ENCODE measurements around the gene ARHGEF40.

The ARHGEF40 gene

DNA sequence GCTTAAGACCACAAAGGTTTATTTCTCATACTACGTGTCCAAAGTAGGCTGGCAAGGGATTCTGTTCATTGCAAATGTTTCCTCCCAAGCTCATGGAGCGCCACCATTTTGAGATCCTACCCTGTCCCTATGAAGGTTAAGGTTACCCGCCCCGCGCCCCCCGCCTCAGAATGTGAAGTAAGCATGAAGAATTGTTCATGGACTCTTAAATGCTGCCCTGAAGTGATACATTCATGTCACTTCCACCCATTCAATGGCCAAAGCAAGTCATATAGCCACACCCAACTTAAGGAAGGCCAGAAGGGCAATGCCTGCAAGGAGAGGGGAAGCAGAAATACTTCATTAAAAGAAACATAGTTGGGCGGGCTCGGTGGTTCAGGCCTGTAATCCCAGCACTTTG lies 35.0 kb downstream of the ARHGEF40 start:
- H2BK120ac ChIP-seq (ENCODE audit: low read depth, low read length) = no peak overlapping the region
- H3K79me1 ChIP-seq (ENCODE audit: low read length) = no peaks in the 10 kb centered on the region
- no peak overlapping the region for H4K5ac ChIP-seq (ENCODE audit: low read length)
- no peak overlapping the region for H3K27ac ChIP-seq (ENCODE audit: low read depth, low read length)
- no peak overlapping the region for H2BK15ac ChIP-seq (replicated peaks; ENCODE audit: low read depth)
- no peaks in the 10 kb centered on the region for H3K79me2 ChIP-seq (ENCODE audit: control insufficient read depth, insufficient read depth, low read length)
- no peak overlapping the region for H3K4ac ChIP-seq (ENCODE audit: low read depth, low read length)
- H3K18ac ChIP-seq (ENCODE audit: low read length) = no peak overlapping the region
- H2BK5ac ChIP-seq (ENCODE audit: low read length) = no peak overlapping the region
- H3K23ac ChIP-seq (ENCODE audit: low read length) = no peak overlapping the region
- no peak overlapping the region for H2AK5ac ChIP-seq (ENCODE audit: low read length)
- no peak overlapping the region for H3K4me3 ChIP-seq (ENCODE audit: low read length)
- no CpG with 5 or more reads among the region's 8 CpGs for WGBS (ENCODE audit: extremely low coverage, insufficient coverage, low lambda C conversion rate)
- DNase-seq = no peak
- no peak overlapping the region for H4K8ac ChIP-seq (ENCODE audit: low read depth, low read length)
- H3K9ac ChIP-seq (ENCODE audit: low read length) = peak overlapping the region; percentile 98
- H3K36me3 ChIP-seq (ENCODE audit: control insufficient read depth, insufficient read depth, low read length) = no peaks in the 10 kb centered on the region
- no peaks in the 10 kb centered on the region for H3K27me3 ChIP-seq (ENCODE audit: insufficient read depth, low read length, poor library complexity)
- H3K4me1 ChIP-seq (ENCODE audit: control insufficient read depth, low read depth, low read length) = peaks cover 10% of the 10 kb centered on the region
- H3K56ac ChIP-seq (ENCODE audit: low read length) = peak overlapping the region; percentile 98
- no peak overlapping the region for H3K4me2 ChIP-seq (ENCODE audit: low read length)

DNA sequence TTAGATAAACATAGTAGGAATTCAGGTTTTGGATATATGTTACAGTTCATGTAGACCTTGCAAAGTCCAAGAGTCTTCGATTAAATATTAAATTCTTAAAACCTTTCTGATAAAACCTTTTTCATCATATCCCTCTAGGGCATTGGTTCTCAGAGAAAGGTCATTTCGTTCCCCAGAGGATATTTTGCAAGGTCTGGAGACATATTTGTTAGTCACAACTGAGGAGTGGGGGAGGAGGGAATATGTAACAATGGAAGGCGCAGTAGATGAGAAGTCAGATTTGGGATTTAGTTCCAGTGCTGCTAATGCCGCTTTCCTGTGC lies 36.0 kb downstream of the ARHGEF40 start:
- no peak for DNase-seq
- no peaks in the 10 kb centered on the region for H3K79me1 ChIP-seq (ENCODE audit: low read length)
- H3K4me2 ChIP-seq (ENCODE audit: low read length) = no peak overlapping the region
- peak overlapping the region; percentile 41 for H3K9ac ChIP-seq (ENCODE audit: low read length)
- H3K18ac ChIP-seq (ENCODE audit: low read length) = no peak overlapping the region
- H3K4me1 ChIP-seq (ENCODE audit: control insufficient read depth, low read depth, low read length) = peaks cover 10% of the 10 kb centered on the region
- H3K27ac ChIP-seq (ENCODE audit: low read depth, low read length) = no peak overlapping the region
- no CpG with 5 or more reads among the region's 4 CpGs for WGBS (ENCODE audit: extremely low coverage, insufficient coverage, low lambda C conversion rate)
- no peak overlapping the region for H4K8ac ChIP-seq (ENCODE audit: low read depth, low read length)
- no peak overlapping the region for H4K5ac ChIP-seq (ENCODE audit: low read length)
- H3K27me3 ChIP-seq (ENCODE audit: insufficient read depth, low read length, poor library complexity) = no peaks in the 10 kb centered on the region
- peak overlapping the region; percentile 75 for H3K56ac ChIP-seq (ENCODE audit: low read length)
- H3K79me2 ChIP-seq (ENCODE audit: control insufficient read depth, insufficient read depth, low read length) = no peaks in the 10 kb centered on the region
- H3K4ac ChIP-seq (ENCODE audit: low read depth, low read length) = no peak overlapping the region
- H3K36me3 ChIP-seq (ENCODE audit: control insufficient read depth, insufficient read depth, low read length) = no peaks in the 10 kb centered on the region
- peak overlapping the region; percentile 15 for H2BK5ac ChIP-seq (ENCODE audit: low read length)
- H2BK120ac ChIP-seq (ENCODE audit: low read depth, low read length) = no peak overlapping the region
- H3K4me3 ChIP-seq (ENCODE audit: low read length) = no peak overlapping the region
- H3K23ac ChIP-seq (ENCODE audit: low read length) = no peak overlapping the region
- H2BK15ac ChIP-seq (replicated peaks; ENCODE audit: low read depth) = no peak overlapping the region
- no peak overlapping the region for H2AK5ac ChIP-seq (ENCODE audit: low read length)

DNA sequence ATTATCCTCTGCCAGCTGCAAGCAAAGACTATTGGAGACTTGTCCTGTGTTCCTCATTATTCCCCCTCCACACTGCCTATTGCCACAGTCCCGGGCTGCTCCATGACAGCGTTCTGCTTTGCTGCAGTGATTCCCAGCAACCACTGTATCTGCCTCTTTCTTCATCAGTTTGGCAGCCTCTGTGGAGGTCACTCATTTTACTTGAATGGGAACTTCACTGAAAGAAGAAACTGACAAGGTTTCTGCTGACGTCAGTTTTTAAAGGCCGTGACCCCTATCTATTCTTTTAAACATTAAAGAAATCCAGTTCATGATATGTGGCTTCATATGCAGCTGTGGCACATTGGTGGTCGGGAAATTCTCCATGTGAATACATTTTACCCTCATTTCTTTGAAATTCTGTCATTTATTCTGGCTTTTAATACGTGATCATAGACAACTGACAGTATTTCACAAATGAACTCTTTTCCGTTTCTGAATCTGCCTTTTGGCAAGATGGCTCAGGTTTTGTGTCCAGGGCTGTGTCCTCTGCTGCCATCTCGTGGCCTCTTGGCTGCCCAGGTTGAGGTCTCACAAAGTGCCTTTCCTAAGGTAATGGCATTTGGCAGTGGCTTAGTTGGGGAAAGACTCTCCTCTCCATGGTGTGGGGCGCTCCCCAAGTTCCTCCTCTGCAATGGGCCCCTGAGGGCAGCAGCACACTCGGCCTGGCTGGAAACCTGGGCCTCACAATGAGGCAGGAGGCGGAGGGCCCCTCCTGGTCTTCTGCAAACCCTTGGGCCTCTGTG lies 36.6 kb downstream of the ARHGEF40 start:
- Histone ChIP-seq H4K8ac (ENCODE audit: low read depth, low read length) (no peak overlapping the region), H3K18ac (ENCODE audit: low read length) (no peak overlapping the region), H3K27ac (ENCODE audit: low read depth, low read length) (no peak overlapping the region), H3K4me3 (ENCODE audit: low read length) (no peak overlapping the region), H3K4ac (ENCODE audit: low read depth, low read length) (no peak overlapping the region), H3K27me3 (ENCODE audit: insufficient read depth, low read length, poor library complexity) (no peaks in the 10 kb centered on the region), H3K23ac (ENCODE audit: low read length) (no peak overlapping the region), H3K9ac (ENCODE audit: low read length) (peak overlapping the region; percentile 41), H3K79me1 (ENCODE audit: low read length) (no peaks in the 10 kb centered on the region), H3K4me2 (ENCODE audit: low read length) (no peak overlapping the region), H2BK5ac (ENCODE audit: low read length) (peak overlapping the region; percentile 15), H3K56ac (ENCODE audit: low read length) (peak overlapping the region; percentile 75), H2AK5ac (ENCODE audit: low read length) (no peak overlapping the region), H2BK15ac (replicated peaks; ENCODE audit: low read depth) (no peak overlapping the region), H4K5ac (ENCODE audit: low read length) (no peak overlapping the region), H3K4me1 (ENCODE audit: control insufficient read depth, low read depth, low read length) (peaks cover 10% of the 10 kb centered on the region), H3K36me3 (ENCODE audit: control insufficient read depth, insufficient read depth, low read length) (no peaks in the 10 kb centered on the region), H3K79me2 (ENCODE audit: control insufficient read depth, insufficient read depth, low read length) (no peaks in the 10 kb centered on the region), H2BK120ac (ENCODE audit: low read depth, low read length) (no peak overlapping the region)
- no CpG with 5 or more reads among the region's 11 CpGs for WGBS (ENCODE audit: extremely low coverage, insufficient coverage, low lambda C conversion rate)
- DNase-seq = peak; percentile 89

DNA sequence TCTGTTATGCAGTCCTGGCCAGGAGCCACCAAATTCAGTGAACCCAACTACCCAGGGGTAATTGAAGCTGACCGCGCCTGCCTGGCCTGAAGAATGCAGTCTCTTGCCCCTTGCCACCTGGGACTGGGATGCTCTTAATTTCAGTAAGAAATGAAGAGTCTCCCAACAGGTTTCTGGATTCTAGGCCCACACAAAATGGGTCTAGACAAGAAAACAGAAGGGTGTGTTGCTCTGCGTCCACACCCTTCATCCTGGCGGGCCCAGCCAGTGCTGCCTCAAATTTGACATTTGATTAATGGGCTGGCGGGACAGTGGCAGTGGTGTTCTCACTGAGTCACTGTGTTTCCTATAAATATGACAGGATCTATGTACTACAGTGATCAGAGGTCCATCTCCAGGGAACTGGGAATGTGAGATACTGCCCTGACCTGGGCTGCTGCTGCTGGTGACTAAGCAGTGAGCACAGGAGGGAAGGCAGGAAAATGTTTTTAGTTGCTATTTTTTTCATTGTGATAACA lies 37.2 kb downstream of the ARHGEF40 start:
- no peak overlapping the region for H3K4me3 ChIP-seq (ENCODE audit: low read length)
- H3K36me3 ChIP-seq (ENCODE audit: control insufficient read depth, insufficient read depth, low read length) = no peaks in the 10 kb centered on the region
- no peak overlapping the region for H2BK5ac ChIP-seq (ENCODE audit: low read length)
- no peak overlapping the region for H3K27ac ChIP-seq (ENCODE audit: low read depth, low read length)
- peaks cover 10% of the 10 kb centered on the region for H3K4me1 ChIP-seq (ENCODE audit: control insufficient read depth, low read depth, low read length)
- peak overlapping the region; percentile 66 for H3K56ac ChIP-seq (ENCODE audit: low read length)
- no peak overlapping the region for H4K5ac ChIP-seq (ENCODE audit: low read length)
- no peak overlapping the region for H4K8ac ChIP-seq (ENCODE audit: low read depth, low read length)
- H2BK120ac ChIP-seq (ENCODE audit: low read depth, low read length) = no peak overlapping the region
- H2AK5ac ChIP-seq (ENCODE audit: low read length) = no peak overlapping the region
- no peaks in the 10 kb centered on the region for H3K79me2 ChIP-seq (ENCODE audit: control insufficient read depth, insufficient read depth, low read length)
- H3K18ac ChIP-seq (ENCODE audit: low read length) = no peak overlapping the region
- no peak for DNase-seq
- H3K4me2 ChIP-seq (ENCODE audit: low read length) = no peak overlapping the region
- no peak overlapping the region for H3K23ac ChIP-seq (ENCODE audit: low read length)
- no peak overlapping the region for H2BK15ac ChIP-seq (replicated peaks; ENCODE audit: low read depth)
- peak overlapping the region; percentile 22 for H3K9ac ChIP-seq (ENCODE audit: low read length)
- H3K27me3 ChIP-seq (ENCODE audit: insufficient read depth, low read length, poor library complexity) = no peaks in the 10 kb centered on the region
- no peak overlapping the region for H3K4ac ChIP-seq (ENCODE audit: low read depth, low read length)
- WGBS (ENCODE audit: extremely low coverage, insufficient coverage, low lambda C conversion rate) = no CpG with 5 or more reads among the region's 5 CpGs
- H3K79me1 ChIP-seq (ENCODE audit: low read length) = no peaks in the 10 kb centered on the region

DNA sequence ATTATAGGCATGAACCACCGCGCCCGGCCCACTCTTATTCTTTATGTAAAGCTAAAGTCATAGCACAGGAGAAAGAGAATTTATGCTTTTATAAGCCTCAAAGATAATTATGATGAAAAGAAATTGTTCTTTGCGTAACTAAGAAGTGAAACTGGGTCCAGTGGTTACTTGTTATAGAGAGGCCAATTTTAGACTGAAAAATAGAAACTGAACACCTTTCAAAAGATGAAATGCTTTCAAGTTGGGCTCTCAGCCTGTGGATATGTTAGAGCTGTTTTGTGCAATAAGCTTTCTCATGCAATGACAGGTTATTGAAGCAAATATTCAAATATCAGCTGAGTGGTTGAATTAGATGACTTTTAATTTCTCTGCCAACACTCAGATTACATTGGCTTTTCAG lies 38.7 kb downstream of the ARHGEF40 start:
- H4K5ac ChIP-seq (ENCODE audit: low read length) = no peak overlapping the region
- no peak overlapping the region for H3K23ac ChIP-seq (ENCODE audit: low read length)
- H2BK5ac ChIP-seq (ENCODE audit: low read length) = no peak overlapping the region
- H2BK15ac ChIP-seq (replicated peaks; ENCODE audit: low read depth) = no peak overlapping the region
- H3K4ac ChIP-seq (ENCODE audit: low read depth, low read length) = no peak overlapping the region
- no peak overlapping the region for H3K4me3 ChIP-seq (ENCODE audit: low read length)
- H3K27ac ChIP-seq (ENCODE audit: low read depth, low read length) = no peak overlapping the region
- H4K8ac ChIP-seq (ENCODE audit: low read depth, low read length) = no peak overlapping the region
- H3K4me2 ChIP-seq (ENCODE audit: low read length) = no peak overlapping the region
- H3K18ac ChIP-seq (ENCODE audit: low read length) = no peak overlapping the region
- H3K9ac ChIP-seq (ENCODE audit: low read length) = no peak overlapping the region
- H3K56ac ChIP-seq (ENCODE audit: low read length) = no peak overlapping the region
- H3K79me2 ChIP-seq (ENCODE audit: control insufficient read depth, insufficient read depth, low read length) = no peaks in the 10 kb centered on the region
- H3K4me1 ChIP-seq (ENCODE audit: control insufficient read depth, low read depth, low read length) = peaks cover 6% of the 10 kb centered on the region
- no peak overlapping the region for H2BK120ac ChIP-seq (ENCODE audit: low read depth, low read length)
- no peaks in the 10 kb centered on the region for H3K36me3 ChIP-seq (ENCODE audit: control insufficient read depth, insufficient read depth, low read length)
- H3K79me1 ChIP-seq (ENCODE audit: low read length) = no peaks in the 10 kb centered on the region
- H3K27me3 ChIP-seq (ENCODE audit: insufficient read depth, low read length, poor library complexity) = no peaks in the 10 kb centered on the region
- DNase-seq = no peak
- WGBS (ENCODE audit: extremely low coverage, insufficient coverage, low lambda C conversion rate) = no CpG with 5 or more reads among the region's 4 CpGs
- H2AK5ac ChIP-seq (ENCODE audit: low read length) = no peak overlapping the region

Data from mesendoderm (in vitro differentiated cells).